OCI-M1 (cell line): ENCODE data around the gene SNAPC2.
"Not testable (repeated sequence)": the region's sequence is repeated elsewhere in the genome, so short reads cannot be mapped to it uniquely, and the experiment has no call there.

Experiments used
- DNase-seq: peaks from one replicate; lab custom pipeline; 2025; lab: John Stamatoyannopoulos, UW

Gene SNAPC2

DNA sequence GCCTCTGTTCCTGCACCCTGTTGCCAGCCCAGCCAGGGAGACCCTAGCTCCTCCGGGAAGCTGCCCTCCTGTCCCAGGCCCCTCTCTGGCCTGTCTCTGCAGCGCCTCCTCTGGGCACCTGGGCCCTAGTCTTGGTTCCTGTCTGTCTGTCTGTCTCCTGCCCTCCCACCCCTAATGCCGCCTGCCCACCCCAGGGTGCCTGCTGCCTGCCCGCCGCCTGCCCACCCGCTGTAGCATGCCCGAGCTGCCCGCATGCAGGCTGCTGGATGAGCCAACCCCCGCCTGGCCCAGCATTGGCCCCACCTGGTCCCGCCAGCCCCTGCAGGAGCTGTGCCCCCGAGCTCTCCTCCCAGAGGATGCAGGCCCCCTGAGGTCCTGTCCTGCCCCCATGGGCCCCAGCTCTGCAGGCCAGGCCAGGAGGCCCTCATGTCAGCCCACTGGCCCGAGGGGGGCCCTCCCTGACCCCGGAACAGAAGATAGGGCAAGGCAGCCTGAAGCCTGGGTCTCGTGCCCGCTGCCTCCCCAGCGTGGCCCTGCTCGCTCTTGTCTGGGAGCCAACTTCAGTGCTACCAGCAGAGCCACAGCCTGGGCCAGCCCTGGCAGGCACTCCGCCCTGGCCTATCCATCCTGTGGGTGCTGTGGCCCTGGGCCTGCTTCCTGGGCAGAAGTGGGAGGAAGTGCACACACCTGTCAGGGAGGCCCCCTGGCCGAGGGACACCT is 11.2 kb upstream of the SNAPC2 start:
- DNase-seq: no peak

DNA sequence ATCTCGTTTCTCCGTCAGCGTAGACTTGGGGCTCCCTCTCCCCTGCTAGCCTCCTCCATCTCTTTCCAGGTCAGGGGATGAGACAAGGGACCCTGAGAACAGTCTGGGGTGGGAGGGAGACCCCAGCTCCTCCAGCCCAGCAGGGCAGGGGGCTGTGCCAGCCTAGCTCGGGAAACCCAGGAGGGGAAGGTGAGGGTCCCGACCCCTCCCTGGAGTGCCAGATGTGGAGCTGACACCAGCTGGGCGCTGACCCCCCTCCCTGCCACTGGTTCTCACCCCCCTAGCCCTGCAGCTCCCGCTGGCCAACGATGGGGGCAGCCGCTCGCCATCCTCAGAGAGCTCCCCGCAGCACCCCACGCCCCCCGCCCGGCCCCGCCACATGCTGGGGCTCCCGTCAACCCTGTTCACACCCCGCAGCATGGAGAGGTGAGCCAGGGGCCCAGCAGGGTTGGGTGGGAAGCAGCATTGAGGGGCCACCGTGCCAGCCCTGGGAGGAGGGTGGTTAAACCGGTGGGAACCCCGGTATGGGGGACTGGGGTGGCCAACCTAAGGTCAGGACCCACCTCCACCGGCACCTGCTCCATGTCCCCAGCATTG is 10.6 kb upstream of the SNAPC2 start:
- no peak for DNase-seq

DNA sequence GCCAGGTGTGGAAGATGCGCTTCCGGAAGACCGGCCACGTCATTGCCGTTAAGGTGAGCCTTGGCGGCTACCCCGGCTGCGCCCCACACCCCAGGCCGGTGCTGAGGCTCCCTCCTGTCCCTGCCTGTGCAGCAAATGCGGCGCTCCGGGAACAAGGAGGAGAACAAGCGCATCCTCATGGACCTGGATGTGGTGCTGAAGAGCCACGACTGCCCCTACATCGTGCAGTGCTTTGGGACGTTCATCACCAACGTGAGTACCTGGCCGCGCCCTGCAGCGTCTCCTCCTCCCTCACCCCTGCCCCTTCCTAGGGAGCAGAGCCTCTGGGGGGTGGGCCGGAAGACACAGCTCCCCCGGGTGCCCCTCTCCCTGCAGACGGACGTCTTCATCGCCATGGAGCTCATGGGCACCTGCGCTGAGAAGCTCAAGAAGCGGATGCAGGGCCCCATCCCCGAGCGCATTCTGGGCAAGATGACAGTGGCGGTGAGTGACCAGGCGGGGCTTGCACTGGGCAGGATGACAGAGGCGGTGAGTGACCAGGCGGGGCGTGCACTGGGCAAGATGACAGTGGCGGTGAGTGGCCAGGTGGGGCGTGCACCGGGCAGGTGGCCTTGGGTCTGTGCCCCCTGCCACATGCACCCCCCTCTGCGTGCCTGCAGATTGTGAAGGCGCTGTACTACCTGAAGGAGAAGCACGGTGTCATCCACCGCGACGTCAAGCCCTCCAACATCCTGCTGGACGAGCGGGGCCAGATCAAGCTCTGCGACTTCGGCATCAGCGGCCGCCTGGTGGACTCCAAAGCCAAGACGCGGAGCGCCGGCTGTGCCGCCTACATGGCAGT is 9.6 kb upstream of the SNAPC2 start:
- DNase-seq: no peak

DNA sequence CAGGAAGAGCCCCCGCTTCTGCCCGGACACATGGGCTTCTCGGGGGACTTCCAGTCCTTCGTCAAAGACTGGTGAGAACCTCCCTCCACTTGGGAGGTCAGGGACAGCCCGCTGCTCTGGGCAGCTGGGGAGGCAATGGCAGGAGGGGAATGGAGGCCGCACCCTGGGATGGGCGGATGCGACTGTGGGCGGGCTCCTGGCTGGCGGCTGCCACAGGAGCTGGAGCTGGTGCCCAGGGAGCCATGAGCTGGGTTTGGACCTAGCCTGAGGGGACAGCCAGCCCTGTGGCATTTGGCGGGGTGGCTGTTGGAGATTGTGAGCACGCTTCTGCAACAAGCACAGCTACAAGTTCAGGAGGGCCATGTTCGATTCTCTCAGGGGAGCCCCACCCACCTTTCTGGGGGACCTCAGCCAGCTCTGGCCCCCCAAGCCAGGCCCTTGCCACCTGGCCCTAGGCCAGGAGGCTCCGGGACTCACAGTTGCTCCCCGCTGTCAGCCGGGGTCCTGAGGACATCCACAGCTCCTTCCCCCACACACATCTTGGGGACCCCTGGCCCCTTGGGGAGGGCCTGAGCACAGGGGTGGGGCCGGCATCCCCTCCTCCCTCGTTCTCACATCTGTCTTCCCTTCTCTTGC is 8.5 kb upstream of the SNAPC2 start:
- DNase-seq: no peak

DNA sequence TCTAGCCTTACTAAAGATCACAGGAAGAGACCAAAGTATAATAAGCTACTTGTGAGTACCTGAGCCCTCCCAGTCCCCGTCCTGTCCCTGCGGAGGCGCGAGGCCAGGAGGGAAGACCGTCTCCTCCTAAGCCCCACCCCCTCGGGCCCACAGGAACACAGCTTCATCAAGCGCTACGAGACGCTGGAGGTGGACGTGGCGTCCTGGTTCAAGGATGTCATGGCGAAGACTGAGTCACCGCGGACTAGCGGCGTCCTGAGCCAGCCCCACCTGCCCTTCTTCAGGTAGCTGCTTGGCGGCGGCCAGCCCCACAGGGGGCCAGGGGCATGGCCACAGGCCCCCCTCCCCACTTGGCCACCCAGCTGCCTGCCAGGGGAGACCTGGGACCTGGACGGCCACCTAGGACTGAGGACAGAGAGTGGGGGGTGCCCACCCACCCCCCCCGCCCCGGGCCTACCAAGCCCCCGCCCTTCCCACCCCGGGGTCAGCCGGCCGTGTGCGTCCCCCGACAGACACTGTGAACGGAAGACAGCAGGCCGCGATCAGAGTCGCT is 7.9 kb upstream of the SNAPC2 start:
- DNase-seq: no peak

DNA sequence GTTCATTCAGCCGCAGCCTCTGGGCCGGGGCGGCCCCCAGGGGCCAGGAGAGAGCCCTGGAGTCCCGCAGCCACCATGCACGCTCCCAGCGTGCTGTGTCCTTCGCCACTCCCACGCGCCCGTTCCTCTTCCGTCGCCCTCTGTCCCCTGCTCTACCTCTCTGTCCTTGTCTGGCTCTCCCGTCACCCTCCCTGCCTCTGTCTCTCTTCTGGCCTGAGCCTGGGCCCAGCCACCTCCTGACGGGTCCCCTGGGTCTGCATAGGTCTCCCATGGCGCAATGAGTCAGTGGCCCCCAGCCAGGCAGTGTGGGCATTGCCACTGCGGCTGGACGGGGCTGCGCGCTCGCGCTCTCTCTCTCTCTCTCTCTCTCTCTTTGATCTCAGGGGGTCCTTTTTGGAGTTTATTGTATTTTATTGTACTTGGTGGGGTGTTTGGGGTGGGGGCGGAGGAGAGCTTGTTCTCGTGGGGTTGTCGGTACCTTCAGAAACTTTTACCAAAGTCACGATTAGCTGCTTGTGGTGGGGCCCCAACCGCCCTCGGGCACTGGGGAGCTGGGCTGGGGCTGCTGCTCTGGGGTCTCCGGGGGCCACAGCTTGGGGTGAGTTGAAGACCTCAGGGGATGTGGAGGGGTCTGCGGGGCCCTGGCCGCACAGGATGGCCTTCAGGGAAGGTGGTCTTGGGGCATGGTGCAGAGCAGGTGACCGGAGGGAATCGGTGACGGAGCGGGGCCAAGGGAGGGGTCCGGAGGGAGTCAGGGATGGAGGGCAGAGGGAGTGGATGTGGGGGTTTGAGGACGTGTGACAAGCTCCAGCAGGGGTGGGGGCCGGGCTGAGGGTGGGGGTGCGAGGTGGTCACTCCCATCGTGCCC is 7.2 kb upstream of the SNAPC2 start:
- DNase-seq: no peak

DNA sequence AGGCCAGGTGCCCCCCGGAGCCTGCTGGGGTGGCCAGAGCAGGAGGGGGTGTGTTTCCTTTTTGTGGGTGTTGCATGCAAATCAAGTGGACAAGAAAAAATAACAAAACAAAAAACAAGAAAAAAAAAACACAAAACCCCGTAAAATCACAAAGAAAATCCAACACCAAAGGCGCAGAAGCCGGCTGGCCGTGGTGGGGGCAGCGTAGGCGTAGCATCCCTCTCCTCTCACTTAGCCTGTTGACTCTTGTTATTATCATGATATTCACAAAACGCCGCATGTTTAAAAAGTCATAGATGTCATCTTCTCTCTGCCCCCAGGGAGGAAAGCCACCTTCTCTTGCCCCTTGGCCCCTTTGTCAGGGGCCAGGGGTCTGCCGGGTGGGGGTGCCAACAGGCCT is 6.5 kb upstream of the SNAPC2 start:
- DNase-seq: no peak

DNA sequence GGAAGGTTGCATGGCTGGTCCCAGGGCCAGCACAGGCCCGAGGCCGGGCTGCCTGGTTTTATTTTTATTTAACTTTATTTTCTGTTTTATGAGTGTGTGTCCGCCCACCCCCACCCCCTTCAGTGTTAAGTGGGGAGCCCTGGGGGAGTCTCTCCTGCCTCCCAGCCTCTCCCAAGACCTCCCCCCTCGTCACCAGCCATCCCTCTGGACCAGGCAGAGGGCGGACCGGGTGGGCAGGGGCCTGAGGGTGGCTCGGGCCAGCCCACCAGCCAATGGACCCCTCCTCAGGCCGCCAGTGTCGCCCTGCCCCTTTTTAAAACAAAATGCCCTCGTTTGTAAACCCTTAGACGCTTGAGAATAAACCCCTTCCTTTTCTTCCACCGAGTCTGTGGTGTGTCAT is 6.0 kb upstream of the SNAPC2 start:
- no peak for DNase-seq

DNA sequence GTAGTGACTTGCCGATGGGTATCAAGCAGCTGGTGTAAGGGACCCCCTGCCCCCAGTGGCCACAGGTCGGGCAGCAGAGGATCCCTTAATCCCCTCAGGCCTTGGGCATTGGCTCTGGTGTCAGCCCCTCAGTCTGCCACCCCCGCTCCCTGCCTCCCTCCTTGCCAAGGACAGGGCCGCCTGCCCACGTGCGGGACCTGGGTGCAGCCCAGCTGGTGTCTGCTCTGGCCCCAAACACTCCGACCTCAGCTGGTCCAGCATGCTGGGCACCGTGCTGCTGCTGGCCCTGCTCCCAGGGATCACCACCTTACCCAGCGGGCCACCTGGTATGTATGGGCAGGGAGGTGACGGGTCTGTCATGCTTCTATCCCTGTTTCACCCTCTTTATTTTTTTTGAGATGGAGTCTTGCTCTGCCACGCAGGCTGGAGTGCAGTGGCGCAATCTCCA is 5.5 kb upstream of the SNAPC2 start, which contains the start of gene TGFBR3L:
TSS of gene TGFBR3L (plus strand) at position 233 of the 448 bp plus-strand sequence.
- no peak for DNase-seq

DNA sequence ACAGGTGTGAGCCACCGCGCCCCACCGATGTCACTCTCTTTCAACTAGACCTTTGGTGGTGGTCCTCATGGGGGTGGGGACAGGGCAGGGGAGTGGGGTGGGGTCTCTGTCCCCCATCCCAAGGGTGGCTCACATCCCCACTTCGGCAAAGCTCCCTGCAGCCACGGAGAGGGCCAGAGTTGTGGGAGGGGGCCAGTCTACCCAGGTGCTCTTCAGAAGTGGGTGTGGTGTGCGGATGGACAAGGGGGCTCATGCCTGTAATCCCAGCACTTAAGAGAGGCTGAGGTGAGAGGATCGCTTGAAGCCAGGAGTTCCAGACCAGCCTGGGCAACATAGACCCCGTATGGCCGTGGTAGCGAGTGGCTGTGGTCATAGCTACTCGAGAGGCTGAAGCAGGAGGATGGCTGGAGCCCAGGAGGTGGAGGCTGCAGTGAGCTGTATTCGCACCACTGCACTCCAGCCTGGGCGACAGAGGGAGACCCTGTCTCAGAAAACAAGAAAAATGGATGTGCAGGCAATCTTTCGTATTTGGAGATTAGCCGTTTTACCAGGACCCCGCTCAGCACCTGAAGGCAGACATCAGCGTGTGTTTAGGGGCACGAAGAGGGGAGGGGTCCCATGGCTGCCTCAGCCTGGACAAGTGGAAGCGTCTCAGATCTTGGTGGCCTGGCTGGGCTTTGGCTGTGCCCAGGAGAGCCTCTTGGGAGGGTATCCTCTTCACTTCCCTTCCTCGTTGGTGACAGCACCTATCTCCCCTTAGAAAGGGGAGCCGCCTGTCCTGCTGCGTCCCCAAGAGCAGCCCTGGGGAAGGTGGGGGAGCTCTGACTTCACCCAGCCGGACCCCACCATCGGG is 4.7 kb upstream of the SNAPC2 start:
- DNase-seq: no peak

DNA sequence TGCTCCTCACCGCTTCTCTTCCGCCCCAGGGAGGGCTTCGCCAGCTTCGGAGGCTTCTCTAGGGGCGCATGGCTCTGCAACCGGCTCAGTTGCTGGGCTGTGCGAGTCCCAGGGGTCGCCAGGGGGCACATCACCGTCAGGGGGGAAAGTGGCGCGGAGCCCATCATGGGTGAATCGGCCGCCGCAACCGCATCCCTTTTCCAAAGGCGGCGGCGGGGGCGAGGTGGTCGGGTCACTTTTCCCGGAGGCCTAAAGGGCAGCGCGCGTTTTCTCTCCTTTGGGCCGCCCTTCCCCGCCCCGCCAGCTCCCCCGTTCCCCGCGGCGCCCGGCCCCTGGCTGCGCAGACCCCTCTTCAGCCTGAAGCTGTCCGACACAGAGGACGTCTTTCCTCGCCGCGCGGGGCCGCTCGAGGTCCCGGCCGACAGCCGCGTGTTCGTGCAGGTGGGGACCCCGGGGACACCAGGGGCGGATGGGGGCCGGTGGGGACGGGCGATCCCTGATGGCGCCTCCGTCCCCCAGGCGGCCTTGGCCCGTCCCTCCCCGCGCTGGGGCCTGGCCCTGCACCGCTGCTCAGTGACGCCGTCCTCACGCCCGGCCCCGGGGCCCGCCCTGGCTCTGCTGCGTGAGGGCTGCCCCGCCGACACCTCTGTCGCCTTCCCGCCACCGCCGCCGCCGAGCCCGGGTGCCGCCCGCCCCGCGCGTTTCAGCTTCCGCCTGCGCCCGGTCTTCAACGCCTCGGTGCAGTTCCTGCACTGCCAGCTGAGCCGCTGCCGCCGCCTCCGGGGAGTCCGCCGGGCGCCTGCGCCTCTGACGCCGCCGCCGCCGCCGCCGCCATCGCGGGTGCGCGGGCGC is 3.8 kb upstream of the SNAPC2 start:
- peak; percentile 66 for DNase-seq

DNA sequence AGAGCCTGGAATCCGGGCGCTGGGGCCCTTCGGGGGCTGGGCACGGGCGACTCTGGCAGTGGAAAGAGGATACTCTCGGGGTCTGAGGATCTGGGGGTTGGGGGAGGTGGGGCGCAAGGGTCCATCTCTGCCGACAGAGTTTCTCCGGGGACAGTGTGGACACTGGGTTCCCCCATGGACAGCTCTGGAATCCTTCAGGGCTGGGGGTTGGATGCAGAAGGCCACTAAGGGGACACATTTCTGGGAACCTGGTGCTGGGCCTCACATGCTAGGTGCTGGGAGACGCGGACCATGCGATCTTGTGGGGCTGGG is 3.2 kb upstream of the SNAPC2 start:
- DNase-seq: peak; percentile 51

DNA sequence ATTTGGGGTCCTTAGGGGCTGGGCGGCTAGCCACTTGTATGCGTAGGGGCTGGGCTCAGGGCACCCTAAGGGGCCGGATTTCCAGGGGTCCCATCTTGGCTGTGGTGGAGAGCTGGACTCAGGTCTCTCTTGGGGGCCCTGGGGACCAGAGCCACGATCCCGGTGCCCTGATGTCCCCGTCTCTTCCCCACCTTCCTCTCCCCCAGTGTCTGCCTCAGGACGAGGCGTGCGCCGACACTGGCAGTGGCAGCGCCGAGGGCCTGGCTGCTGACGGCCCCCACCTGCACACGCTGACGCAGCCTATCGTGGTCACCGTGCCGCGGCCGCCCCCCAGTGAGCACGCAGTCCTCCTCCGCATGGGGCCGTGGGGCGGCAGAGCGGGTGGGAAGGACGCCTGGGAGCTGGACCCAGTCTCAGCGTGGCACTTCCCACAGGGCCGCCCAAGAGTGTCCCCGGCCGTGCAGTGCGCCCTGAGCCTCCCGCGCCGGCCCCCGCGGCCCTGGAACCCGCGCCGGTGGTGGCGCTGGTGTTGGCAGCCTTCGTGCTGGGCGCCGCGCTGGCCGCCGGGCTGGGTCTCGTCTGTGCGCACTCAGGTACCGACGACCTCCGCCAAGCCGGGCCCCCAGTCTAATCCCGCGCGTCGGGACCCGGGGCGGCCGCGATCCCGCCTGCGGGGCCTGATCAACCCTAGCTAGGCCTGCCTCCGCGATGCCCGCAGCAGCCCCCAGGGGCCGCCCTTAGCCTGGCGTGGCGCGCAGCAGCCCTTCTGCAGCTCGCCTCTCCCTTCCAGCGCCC is 2.7 kb upstream of the SNAPC2 start:
- peak; percentile 90 for DNase-seq

DNA sequence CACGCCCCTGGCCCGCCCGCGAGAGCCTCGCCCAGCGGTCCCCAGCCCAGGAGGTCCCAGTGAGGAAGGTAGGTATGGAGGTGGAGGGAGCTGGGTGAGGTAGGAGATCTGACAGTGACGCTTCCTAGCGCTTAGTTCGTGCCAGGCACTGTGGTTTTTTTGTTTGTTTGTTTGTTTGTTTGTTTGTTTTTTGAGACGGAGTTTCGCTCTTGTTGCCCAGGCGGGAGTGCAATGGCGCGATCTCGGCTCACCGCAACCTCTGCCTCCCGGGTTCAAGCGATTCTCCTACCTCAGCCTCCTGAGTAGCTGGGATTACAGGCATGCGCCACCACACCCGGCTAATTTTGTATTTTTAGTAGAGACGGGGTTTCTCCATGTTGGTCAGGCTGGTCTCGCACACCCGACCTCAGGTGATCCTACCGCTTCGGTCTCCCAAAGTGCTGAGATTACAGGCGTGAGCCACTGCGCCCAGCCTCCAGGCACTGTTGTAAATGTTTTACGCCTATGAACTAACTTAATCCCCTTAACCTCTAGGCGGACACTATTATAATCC is 2.0 kb upstream of the SNAPC2 start:
- DNase-seq: not testable (repeated sequence)

DNA sequence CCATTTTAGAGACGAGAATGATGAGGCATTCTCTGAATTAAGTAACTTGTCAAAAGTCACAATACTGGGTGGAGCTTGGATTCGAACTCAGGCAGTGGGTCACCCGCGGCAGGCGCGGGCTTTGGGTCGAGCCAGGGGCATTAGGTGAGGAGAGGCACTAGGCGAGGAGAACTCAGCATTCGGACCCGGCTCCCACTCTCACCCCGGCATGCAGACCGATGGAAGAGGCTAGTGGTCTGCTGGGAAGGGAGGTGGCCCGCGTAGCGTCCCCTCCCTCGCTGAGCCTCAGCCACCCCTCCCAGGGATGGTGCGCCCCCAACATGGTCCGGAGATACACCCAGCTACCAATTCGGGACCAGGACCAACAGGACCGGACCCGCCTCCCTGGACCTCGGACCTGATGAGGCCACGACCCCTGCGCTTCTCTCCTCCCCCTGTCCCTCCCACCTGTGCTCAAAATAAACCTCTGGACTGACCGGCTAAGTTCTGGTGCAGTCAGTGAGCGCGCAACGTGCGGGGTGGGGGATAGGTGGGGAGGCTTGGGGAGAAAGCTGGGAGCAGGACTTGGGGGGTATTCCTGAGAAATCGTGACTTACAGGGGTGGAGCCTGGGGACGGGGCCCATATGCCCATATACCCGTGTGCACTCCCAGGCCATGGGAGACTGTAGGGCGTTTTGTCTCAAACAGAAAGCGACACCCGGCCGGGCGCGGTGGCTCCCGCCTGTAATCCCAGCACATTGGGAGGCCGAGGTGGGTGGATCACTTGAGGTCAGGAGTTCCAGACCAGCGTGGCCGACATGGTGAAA is 1.3 kb upstream of the SNAPC2 start:
- peak; percentile 33 for DNase-seq

DNA sequence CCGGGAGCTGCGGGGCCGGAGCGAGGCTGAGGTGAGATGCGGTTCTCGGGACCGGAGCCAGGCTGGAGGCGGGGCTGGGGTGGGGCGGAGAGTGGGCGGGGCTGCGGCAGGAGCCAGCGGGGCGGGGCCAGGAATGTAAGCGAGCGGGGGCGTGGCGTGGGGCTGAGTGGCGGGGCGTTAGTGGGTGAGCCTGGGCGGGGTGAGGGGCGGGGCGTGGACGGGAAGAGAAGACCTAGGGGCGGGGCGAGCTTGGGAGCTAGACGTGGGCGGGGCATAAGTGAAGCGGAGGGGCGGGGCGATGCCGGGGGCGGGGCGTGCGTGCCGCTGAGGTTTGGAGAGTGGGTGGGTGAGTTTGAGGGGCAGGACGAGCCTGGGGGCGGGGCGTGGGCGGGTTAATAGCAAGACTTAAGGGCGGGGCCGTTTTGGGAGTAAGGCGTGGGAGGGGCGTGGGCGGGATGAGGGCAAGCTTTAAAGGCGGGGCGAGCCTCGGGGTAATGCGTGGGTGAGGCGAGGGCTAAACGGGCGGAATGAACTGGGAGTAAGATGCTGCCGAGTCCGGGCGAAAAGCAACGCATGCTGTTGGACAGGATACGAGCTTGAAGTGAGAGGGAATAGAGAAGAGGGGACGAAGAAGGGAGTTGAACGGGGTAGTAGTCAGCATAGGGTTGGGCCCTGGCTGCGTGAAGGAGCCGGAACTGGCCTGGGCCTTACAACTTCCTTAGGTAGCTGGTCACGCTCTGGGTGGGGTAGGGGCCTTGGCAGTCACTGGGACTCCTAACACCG is 572 bp downstream of the SNAPC2 start:
- peak; percentile 99 for DNase-seq
